Fibroblast of upper back skin (primary cell): ENCODE data around the gene SFT2D2.
"Not testable (repeated sequence)": the region's sequence is repeated elsewhere in the genome, so short reads cannot be mapped to it uniquely, and the experiment has no call there.

ENCODE experiments used
- DNase-seq: peaks from one replicate; pipeline ENCODE4 v3.0.0-alpha.2; 2013

Gene SFT2D2

DNA sequence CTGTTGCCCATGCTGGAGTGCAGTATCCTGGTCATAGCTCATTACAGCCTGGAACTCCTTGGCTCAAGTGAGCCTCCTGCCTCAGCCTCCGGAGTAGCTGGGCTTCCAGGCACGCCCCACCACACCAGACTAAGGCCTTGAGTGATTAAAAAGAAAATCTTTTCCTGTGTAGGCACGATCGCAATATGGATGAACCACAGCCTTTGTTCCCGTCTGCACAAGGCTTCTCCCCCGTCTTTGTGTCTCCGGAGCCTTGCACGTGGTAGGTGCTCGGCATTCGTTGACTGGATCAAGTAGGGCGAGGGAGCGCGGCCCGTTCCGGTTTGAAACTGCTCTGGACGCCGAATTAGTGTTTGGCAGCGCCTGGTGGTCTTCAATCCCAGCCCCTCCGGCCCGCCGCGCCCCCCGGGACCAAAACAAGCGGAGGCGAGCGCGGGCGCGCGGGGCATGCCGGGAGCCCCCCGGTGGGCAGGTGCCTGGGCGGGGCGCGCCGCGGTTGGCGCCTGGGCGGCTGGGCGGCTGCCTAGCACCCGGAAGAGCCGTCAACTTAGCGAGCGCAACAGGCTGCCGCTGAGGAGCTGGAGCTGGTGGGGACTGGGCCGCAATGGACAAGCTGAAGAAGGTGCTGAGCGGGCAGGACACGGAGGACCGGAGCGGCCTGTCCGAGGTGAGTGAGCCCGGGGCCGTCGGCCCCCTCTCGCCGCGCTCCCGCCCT is at the start of gene SFT2D2:
SFT2D2 (plus strand) TSS at position 529 of the 715 bp plus-strand sequence; CDS start at position 605, 76 bp downstream.
- DNase-seq = peak; percentile 64

- no peak for DNase-seq
These were observed 47.6 kb upstream of the SFT2D2 start for GRCh38 chr1:168178227-168178637.

DNA sequence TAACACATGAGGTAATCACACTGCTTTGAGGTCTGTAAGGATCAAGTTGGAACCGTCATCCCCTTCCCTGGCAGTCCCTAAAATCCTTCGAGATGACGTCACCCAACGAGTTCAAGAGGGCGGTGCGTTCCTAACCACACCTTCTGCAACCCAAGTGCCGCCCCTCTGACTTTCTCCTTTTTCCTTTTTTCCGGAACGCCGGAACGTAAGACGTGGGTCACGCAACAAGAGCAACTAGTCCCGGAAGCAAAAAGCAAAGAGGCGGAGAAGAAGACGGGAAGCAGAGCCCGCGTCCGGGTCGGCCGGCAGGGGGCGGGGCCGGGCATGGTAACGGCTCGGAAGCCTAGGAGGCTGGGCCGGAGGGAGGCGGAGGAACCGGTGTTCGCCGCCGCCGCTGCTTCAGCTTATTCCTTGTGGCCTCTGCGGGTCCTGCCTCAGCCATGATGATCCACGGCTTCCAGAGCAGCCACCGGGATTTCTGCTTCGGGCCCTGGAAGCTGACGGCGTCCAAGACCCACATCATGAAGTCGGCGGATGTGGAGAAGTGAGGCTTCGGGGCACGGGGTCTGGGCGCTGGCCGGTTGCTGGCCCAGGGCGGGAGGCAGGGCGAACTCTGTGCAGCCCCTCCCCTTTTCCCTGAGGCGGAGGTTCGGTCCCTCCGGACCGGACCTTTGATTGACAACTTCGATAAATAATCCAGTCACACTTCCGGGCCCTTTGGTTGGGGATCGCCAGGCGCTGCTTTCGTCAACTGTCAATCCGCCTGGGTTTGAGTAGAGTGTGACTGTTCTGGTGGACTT is 47.0 kb upstream of the SFT2D2 start, which contains the start of gene TIPRL:
TIPRL (plus strand) TSS at position 325 of the 800 bp plus-strand sequence; CDS start at position 441, 116 bp downstream.
- peak; percentile 99 for DNase-seq

GRCh38 chr1:168179438-168180147 is 46.2 kb upstream of the SFT2D2 start:
- peak; percentile 40 for DNase-seq

DNA sequence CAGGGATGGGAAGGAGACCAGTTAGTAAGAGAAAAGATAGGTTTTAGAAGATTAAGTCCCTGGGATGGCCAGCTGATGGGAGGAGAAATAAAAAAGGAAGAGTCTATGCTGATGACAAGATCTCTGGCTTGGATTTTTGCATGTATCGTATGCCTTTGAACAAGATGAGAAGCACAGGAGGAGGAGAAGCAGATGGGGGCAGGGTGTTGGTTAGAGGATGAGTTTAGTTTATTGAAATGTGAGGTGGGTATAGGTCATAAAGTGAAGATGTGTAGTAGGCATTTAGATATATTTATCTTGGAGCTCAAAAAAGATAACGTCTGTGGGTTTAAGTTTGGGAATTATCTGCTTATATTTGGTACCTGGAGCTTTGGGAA is 45.7 kb upstream of the SFT2D2 start:
- no peak for DNase-seq

GRCh38 chr1:168181063-168181720 is 44.6 kb upstream of the SFT2D2 start:
- not testable (repeated sequence) for DNase-seq

GRCh38 chr1:168187177-168187576 is 38.6 kb upstream of the SFT2D2 start:
- no peak for DNase-seq

GRCh38 chr1:168190403-168190802 is 35.4 kb upstream of the SFT2D2 start:
- no peak for DNase-seq

DNA sequence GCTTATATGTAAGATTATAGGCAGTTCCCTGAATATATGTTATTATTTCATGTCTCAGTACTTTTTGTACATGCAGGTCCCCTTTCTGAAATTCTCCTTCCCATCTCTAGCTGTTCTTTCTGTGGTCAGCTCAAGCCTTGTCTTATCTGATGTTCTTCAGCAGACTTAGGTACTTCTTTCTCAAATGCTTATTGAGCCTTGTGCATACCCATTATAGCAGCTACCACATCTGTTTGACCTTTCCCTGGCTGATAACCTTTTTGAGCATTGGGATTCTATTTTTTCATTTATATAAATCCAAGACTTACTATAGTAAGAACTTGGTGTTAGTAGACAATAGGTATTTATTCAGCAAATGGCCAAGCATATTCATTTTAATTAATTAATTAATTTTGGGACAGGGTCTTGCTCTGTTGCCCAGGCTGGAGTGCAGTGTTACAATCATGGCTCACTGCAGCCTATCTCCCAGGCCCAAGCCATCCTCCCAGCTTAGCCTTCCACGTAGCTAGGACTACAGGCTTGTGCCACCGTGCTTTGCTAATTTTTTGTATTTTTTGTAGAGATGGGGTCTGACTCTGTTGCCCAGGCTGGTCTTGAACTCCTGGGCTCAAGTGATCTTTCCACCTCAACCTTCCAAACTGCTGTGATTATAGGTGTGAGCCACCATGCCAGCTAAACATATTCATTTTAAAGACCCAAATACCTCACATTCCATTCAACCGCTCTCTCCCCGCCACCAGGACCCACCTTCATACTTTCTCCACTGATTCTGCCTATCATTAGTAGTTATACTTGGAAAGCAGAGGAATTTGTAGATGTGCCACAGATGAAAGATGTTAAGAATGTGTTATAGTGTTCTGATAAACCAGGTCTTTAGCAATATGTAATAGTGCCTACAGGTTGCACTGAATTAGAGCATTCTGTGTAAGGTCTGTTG is 30.3 kb upstream of the SFT2D2 start:
- DNase-seq = peak; percentile 22

DNA sequence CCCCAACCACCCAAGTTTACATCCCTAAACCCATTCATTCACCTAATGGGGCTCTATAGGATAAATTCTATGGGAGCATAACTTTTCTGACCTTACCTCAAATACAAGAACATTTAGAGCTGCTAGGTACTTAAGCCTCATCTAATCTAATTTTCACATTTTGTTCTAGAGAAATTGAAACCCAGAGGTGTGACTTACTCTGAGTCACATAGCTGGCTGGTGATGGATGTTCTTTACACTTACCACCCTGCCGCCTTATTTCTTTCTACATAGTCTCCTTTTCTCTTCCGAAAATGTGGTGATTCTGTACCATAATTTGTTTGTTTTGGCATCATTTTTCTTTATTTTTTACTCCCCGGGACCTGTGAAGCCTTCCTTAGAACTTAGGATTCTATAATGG is 26.7 kb upstream of the SFT2D2 start:
- DNase-seq = no peak

DNA sequence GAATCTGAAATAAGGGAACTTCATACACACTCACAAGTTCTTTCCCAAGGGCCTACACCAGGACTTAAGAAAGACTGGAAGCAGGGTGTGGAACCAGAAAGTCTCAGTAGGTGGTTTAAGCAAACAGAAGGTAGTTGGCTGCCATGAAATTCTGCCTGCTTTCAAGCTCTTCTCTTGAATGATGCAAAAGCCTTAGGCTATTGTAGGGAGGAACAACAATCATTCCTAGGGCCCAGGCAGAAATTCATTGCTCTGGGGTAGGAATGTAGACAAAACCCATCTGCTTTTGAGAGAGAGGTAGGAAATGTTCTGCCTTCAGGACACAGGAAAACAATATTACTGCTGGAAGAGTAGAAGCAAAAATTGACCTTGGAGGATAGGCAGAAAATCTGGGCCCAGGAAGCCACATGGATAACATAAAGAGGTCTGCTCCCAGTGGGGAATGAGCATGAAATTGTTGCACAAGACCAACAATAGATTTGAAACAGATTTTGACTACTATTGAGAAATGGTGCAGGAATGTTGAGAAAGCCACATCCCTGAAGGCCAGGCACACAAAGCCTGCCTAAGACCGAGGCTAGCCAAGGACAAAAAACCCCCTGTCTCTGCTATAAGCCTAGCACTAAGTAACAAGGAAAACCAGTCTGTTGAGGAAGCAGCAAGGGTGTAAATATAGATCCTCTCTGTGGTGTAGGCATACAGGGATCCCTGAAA is 22.7 kb upstream of the SFT2D2 start:
- DNase-seq = peak; percentile 98

- peak; percentile 30 for DNase-seq
These were observed 19.7 kb upstream of the SFT2D2 start for GRCh38 chr1:168206111-168206510.

- DNase-seq = not testable (repeated sequence)
These were observed 18.1 kb upstream of the SFT2D2 start for GRCh38 chr1:168207673-168208072.

- no peak for DNase-seq
These were observed 15.5 kb upstream of the SFT2D2 start for GRCh38 chr1:168210312-168210711.

DNA sequence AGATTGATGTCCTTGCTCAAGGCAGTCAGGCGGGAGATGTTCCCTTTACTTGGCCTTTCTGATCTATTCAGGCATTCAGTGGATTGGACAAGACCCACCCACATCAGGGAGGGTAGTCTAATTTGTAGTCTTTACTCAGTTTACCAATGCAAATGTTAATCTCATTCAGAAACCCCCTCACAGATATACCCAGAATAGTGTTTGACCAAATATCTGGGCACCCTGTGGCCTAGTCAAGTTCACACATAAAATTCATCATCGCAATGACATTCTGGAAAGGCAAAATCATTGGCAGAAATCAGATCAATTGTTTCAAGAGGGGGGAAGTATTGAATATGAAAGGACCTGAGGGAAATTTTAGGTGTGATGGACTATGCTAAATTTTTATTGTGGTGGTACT is 12.5 kb upstream of the SFT2D2 start:
- DNase-seq = no peak

DNA sequence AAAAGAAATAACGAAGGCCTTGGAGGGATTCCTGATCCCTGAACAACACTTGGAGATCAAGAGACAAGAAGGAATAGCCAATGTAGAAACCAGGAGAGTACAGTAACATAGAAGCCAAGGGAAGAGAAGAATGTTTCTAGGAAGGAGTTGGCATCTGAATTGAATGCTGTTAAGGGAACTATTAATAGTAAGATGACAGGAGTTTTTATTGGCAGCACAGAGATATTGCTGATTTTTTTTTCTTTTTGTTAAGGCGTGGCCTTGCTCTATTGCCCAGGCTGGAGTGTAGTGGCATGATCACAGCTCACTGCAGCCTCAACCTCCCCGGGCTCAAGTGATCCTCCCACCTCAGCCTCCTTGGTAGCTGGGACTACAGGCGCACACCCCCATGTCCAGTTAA is 9.6 kb upstream of the SFT2D2 start:
- no peak for DNase-seq

GRCh38 chr1:168217664-168218063 is 8.1 kb upstream of the SFT2D2 start:
- no peak for DNase-seq

GRCh38 chr1:168218658-168219057 is 7.1 kb upstream of the SFT2D2 start:
- DNase-seq = no peak

- no peak for DNase-seq
These were observed 5.3 kb upstream of the SFT2D2 start for GRCh38 chr1:168220470-168220871.

DNA sequence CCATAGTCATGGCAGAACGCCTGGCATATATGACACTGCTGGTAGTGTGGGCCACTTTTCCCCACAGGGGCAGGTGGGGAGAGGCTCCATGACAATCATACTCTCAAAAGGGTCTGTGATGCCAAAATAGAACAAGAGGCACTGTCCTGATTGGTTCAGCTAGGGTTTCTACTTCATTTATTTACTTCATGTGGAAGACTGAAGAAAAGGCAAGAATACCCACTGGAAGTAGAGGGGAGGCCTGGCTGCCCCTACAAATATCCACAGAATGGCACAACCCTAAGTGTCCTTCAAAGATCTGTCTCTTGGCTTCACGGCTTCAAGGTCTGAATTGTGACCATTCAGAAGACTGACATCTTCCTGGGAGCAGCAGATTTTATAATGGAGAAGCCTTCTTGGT is 4.5 kb upstream of the SFT2D2 start:
- DNase-seq = no peak

DNA sequence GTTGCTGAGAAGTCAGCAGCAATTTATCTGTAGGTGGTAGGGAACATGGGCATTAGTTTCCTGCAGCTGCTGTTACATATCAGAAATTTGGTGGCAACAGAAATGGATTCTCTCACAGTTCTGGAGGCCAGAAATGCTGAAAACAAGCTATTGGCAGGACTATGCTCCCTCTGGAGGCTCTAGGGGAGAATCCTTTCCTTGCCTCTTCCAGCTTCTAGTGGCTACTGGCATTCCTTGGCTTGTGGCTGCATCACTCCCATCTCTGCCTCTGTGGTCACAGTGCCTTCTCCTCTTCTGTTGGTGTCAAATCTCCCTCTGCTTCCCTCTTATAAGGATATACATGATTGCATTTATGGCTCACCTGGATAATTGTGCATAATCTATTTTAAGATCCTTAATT is 2.5 kb upstream of the SFT2D2 start:
- no peak for DNase-seq
